Fibroblast of lung (primary cell): Measurements from ENCODE around the gene LRRC59. TPM values are rescaled to one million over a fixed set of nuclear protein-coding genes. Genes with fewer than 3 reads are reported as not detected.

ENCODE experiments used
- DNase-seq, 2 donors: peaks; one replicate each; pipeline versions ENCODE4 v3.0.0 to v3.0.0-alpha.2; 2010; ENCODE audit warnings: low read depth in 2 of 2
- H2AFZ ChIP-seq: 2 replicates; pipeline ENCODE4 v1.5.1; 2012; ENCODE audit warnings: low read length, control low read depth, inconsistent platforms
- H3K27ac ChIP-seq: 2 replicates; pipeline ENCODE4 v1.5.1; 2011; ENCODE audit warnings: low read length, control low read depth; ENCODE audit not compliant: insufficient read depth
- H3K27me3 ChIP-seq: 2 replicates; pipeline ENCODE4 v1.5.1; 2011; ENCODE audit warnings: mild to moderate bottlenecking, low read length; ENCODE audit not compliant: control insufficient read depth, insufficient read depth
- H3K36me3 ChIP-seq: 2 replicates; pipeline ENCODE4 v1.5.1; 2011; ENCODE audit warnings: low read length; ENCODE audit not compliant: control insufficient read depth, insufficient read depth
- H3K4me1 ChIP-seq: 2 replicates; pipeline ENCODE4 v1.5.1; 2011; ENCODE audit warnings: low read length; ENCODE audit not compliant: control insufficient read depth, insufficient read depth; ENCODE audit errors: extremely low read depth
- H3K4me2 ChIP-seq: 2 replicates; pipeline ENCODE4 v1.5.1; 2011; ENCODE audit warnings: low read length, control low read depth; ENCODE audit not compliant: insufficient read depth; ENCODE audit errors: extremely low read depth
- H3K4me3 ChIP-seq, 4 experiments: fragments of 200-600 bp in 1 of 4; sonication (generic) in 1 of 4; replicated peaks in 1 of 4; 2 replicates each; pipeline ENCODE4 v1.5.1; 2011 to 2016; ENCODE audit warnings: low read length in 4 of 4, low read depth in 3 of 4, mild to moderate bottlenecking in 3 of 4, control low read depth in 2 of 4, inconsistent platforms in 1 of 4, mixed read lengths in 1 of 4; ENCODE audit not compliant: insufficient read depth in 1 of 4; ENCODE audit errors: control extremely low read depth in 1 of 4
- H3K79me2 ChIP-seq: 2 replicates; pipeline ENCODE4 v1.5.1; 2012; ENCODE audit warnings: mild to moderate bottlenecking, low read length, inconsistent platforms; ENCODE audit not compliant: control insufficient read depth, insufficient read depth
- H3K9ac ChIP-seq: 2 replicates; pipeline ENCODE4 v1.5.1; 2011; ENCODE audit warnings: mild to moderate bottlenecking, low read length, control low read depth; ENCODE audit not compliant: insufficient read depth
- H3K9me3 ChIP-seq: 2 replicates; pipeline ENCODE4 v1.5.1; 2012; ENCODE audit warnings: low read depth, low read length; ENCODE audit not compliant: control insufficient read depth, insufficient read depth
- H4K20me1 ChIP-seq: 2 replicates; pipeline ENCODE4 v1.5.1; 2011; ENCODE audit warnings: low read length; ENCODE audit not compliant: control insufficient read depth, insufficient read depth; ENCODE audit errors: extremely low read depth
- CTCF ChIP-seq, 2 donors: IDR thresholded peaks in 1 of 2; conservative IDR thresholded peaks in 1 of 2; 1 replicate in 1 of 2; 2 replicates in 1 of 2; pipeline ENCODE4 v1.5.1; 2011 to 2012; ENCODE audit warnings: low read length in 2 of 2, control low read depth in 1 of 2, inconsistent platforms in 1 of 2, low read depth in 1 of 2, mild to moderate bottlenecking in 1 of 2
- EZH2 ChIP-seq: IDR thresholded peaks from 2 replicates; pipeline ENCODE4 v1.5.1; 2012; ENCODE audit warnings: low read length, control low read depth, mild to moderate bottlenecking; ENCODE audit errors: missing control alignments
- polyA plus RNA-seq, 2 donors: library from polyadenylated mRNA; depleted of rRNA in 1 of 2; stranded (reverse) in 1 of 2; unstranded in 1 of 2; fragments of >200 nt; gene quantifications; 2 replicates each; pipeline ENCODE4 v1.2.1, GENCODE V29; 2011 to 2012; ENCODE audit warnings: missing spikeins in 1 of 2
- total RNA-seq: library from RNA; depleted of rRNA; stranded (reverse); fragments of >200 nt; gene quantifications from 2 replicates; pipeline ENCODE4 v1.2.1, GENCODE V29; 2014

LRRC59 gene
- total and polyA plus RNA-seq, 2 donors (not counting 1 experiment from before 2014, with no cell fraction given) = 88.7 to 142 TPM

DNA sequence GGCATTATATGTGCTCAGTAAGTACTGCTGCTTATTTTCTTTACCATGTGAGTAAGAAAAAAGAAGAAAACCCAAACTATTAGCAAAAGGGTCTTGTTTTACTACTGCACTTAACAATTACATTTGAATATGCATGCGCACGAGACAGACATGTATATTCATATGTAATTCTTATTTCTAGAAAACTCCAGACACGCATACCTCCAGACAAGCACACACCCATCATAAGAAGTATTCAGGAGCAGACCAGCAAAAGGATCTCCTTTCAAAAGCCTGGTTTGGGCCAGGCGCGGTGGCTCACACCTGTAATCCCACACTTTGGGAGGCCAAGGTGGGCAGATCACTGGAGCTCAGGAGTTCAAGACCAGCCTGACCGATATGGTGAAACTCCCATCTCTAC lies 7.8 kb downstream of the LRRC59 start:
- no peaks in the 10 kb centered on the region for H3K4me1 ChIP-seq
- no peak overlapping the region for H3K4me2 ChIP-seq
- no peak for DNase-seq
- peaks cover 2% of the 10 kb centered on the region for H4K20me1 ChIP-seq
- TF ChIP-seq EZH2 (no peak), CTCF (conservative IDR thresholded peaks at IDR 0.05 in 1 of 2, IDR thresholded peaks at IDR 0.05 in 1 of 2; ENCODE audit: low read depth in 1 of 2, low read length in 2 of 2) (no peak)
- H3K27ac ChIP-seq = no peak overlapping the region
- no peak overlapping the region for H3K4me3 ChIP-seq
- no peak overlapping the region for H3K9ac ChIP-seq
- H3K36me3 ChIP-seq = peaks cover 61% of the 10 kb centered on the region
- H3K9me3 ChIP-seq = no peaks in the 10 kb centered on the region
- no peak overlapping the region for H2AFZ ChIP-seq
- H3K27me3 ChIP-seq = no peaks in the 10 kb centered on the region
- peaks cover 53% of the 10 kb centered on the region for H3K79me2 ChIP-seq

- peaks cover 45% of the 10 kb centered on the region for H3K79me2 ChIP-seq
- H3K36me3 ChIP-seq = peaks cover 58% of the 10 kb centered on the region
- H3K4me3 ChIP-seq = no peak overlapping the region
These were observed 8.6 kb downstream of the LRRC59 start for GRCh38 chr17:50388728-50389127.

GRCh38 chr17:50386510-50386909 lies 10.8 kb downstream of the LRRC59 start:
- Histone ChIP-seq H3K79me2 (peaks cover 24% of the 10 kb centered on the region), H3K4me1 (no peaks in the 10 kb centered on the region), H3K36me3 (peaks cover 46% of the 10 kb centered on the region), H2AFZ (no peak overlapping the region), H4K20me1 (no peaks in the 10 kb centered on the region), H3K27ac (no peak overlapping the region), H3K27me3 (no peaks in the 10 kb centered on the region), H3K9me3 (no peaks in the 10 kb centered on the region), H3K9ac (no peak overlapping the region), H3K4me3 (no peak overlapping the region), H3K4me2 (no peak overlapping the region)
- TF ChIP-seq EZH2 = no peak
- no peak for TF ChIP-seq CTCF (conservative IDR thresholded peaks at IDR 0.05 in 1 of 2, IDR thresholded peaks at IDR 0.05 in 1 of 2; ENCODE audit: low read depth in 1 of 2, low read length in 2 of 2)
- no peak for DNase-seq

More at GRCh38 chr17:50388728-50389127, 8.6 kb downstream of the LRRC59 start:
- H3K27me3 ChIP-seq = no peaks in the 10 kb centered on the region
- no peak overlapping the region for H3K4me2 ChIP-seq
- peaks cover 2% of the 10 kb centered on the region for H4K20me1 ChIP-seq
- no peaks in the 10 kb centered on the region for H3K9me3 ChIP-seq
- DNase-seq = no peak
- no peaks in the 10 kb centered on the region for H3K4me1 ChIP-seq
- TF ChIP-seq CTCF (conservative IDR thresholded peaks at IDR 0.05 in 1 of 2, IDR thresholded peaks at IDR 0.05 in 1 of 2; ENCODE audit: low read depth in 1 of 2, low read length in 2 of 2) (no peak), EZH2 (no peak)
- H2AFZ ChIP-seq = no peak overlapping the region
- H3K27ac ChIP-seq = no peak overlapping the region
- no peak overlapping the region for H3K9ac ChIP-seq
